ENCODE data around the gene SCOC.

SCOC gene

DNA sequence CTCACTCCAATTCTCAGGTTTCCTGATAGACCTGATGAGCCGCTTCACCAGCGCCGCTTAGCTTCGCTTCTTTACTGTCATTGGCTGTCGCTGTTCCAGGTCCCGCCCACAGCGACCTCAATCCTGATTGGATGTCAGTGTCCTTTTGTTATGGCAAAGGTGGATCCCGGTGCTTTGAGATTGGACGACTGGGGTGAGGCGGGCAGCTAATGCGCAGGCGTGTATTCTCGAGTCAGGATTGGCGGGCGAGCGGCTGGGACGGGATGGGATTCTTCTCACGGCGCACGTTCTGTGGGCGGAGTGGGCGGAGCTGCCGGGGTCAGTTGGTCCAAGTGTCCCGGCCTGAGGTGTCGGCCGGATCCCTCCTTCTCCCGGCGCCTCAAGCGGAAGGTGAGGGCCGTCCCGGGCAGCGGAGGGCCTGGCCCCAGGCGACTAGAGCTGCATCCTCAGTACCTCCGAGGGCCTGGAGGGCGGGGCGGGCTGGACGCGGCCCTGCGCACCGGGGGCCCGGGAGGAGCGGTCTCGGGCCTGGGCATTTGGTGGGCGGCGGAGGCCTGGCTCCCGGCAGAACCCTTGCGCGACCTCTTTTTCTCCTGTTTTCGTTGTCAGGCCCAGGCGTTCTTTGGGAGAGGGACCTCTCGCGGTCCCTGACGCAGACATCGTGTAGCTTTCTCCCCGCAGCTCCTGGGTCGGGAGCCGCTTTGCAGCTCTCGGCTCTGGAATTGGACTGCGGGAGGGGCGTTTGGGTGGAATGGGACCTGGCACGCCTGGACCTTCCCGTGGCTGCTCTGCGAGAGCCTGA lies at the start of gene SCOC:
SCOC (plus strand) TSS at position 319 of the 802 bp plus-strand sequence. CDS start 5,525 bp downstream, outside the sequence.
- TF ChIP-seq, protein P1, sequence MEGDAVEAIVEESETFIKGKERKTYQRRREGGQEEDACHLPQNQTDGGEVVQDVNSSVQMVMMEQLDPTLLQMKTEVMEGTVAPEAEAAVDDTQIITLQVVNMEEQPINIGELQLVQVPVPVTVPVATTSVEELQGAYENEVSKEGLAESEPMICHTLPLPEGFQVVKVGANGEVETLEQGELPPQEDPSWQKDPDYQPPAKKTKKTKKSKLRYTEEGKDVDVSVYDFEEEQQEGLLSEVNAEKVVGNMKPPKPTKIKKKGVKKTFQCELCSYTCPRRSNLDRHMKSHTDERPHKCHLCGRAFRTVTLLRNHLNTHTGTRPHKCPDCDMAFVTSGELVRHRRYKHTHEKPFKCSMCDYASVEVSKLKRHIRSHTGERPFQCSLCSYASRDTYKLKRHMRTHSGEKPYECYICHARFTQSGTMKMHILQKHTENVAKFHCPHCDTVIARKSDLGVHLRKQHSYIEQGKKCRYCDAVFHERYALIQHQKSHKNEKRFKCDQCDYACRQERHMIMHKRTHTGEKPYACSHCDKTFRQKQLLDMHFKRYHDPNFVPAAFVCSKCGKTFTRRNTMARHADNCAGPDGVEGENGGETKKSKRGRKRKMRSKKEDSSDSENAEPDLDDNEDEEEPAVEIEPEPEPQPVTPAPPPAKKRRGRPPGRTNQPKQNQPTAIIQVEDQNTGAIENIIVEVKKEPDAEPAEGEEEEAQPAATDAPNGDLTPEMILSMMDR (IDR thresholded peaks at IDR 0.05; ENCODE audit: insufficient read depth, low read length, missing control alignments) = no peak
- ChIA-PET POLR2A (interaction anchor here (0.9 to 1.5 kb wide), 6 partner anchors 9 to 565 kb away, joined by 3 to 4 read pairs (median 3); partner anchors contain the start of genes ELMOD2 and TBC1D9), CTCF (interaction anchor here (0.6 to 4.2 kb wide), 5 partner anchors 9 to 648 kb away, joined by 3 to 38 read pairs (median 3); no protein-coding TSS in a partner anchor)
- peak; percentile 91 for DNase-seq (ENCODE audit: low read depth, low spot score)
- peak within 1 kb of the TSS; percentile 76 for H3K4me3 ChIP-seq (ENCODE audit: low read depth, low read length)

- no peak overlapping the region for H3K4me3 ChIP-seq (ENCODE audit: low read depth, low read length)
- TF ChIP-seq, protein P1 (IDR thresholded peaks at IDR 0.05; ENCODE audit: insufficient read depth, low read length, missing control alignments) = peak; percentile 68
- CTCF ChIA-PET = interaction anchor here (0.6 to 6.0 kb wide), 27 partner anchors 9 to 671 kb away, joined by 3 to 40 read pairs (median 4); no protein-coding TSS in a partner anchor
- POLR2A ChIA-PET = interaction anchor here (0.5 kb wide), 1 partner anchor 163 kb away, joined by 3 read pairs; no protein-coding TSS in a partner anchor
- DNase-seq (ENCODE audit: low read depth, low spot score) = no peak
These were observed 47.0 kb upstream of the SCOC start for GRCh38 chr4:140326395-140326993.

DNA sequence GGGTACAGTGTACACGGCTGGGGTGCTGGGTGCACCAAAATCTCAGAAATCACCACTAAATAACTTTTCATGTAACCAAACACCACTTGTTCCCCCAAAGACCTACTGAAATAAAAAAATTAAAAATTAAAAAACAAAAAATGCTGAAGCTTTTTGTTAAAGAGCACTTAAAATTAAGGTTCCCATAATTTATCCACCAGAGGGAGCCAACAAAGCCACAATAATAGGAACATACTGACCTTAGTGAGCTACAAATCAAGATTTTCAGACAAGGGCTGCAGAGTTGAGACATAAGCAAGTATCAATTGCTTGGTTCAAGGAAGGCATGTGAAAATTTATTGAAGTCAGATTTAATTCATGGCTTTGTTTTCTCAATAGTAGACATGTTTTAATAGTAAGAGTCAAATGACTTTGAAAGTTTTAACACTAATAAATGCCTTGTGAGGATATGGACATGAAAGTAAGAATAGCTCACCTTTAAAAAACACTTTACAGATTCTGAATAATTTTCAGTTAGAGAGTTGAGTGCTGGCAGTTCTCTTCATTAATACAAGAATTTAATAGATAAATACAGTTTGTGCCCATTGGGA lies 43.0 kb upstream of the SCOC start:
- no peak for DNase-seq (ENCODE audit: low read depth, low spot score)
- ChIA-PET POLR2A (no interaction called here), CTCF (interaction anchor here (0.6 to 6.0 kb wide), 41 partner anchors 9 to 1284 kb away, joined by 3 to 57 read pairs (median 4); no protein-coding TSS in a partner anchor)

GRCh38 chr4:140331245-140331644 lies 42.2 kb upstream of the SCOC start:
- H3K4me3 ChIP-seq (ENCODE audit: low read depth, low read length) = no peak overlapping the region
- POLR2A ChIA-PET = no interaction called here
- no peak for DNase-seq (ENCODE audit: low read depth, low spot score)
- CTCF ChIA-PET = interaction anchor here (0.9 to 6.0 kb wide), 18 partner anchors 9 to 597 kb away, joined by 3 to 57 read pairs (median 6); no protein-coding TSS in a partner anchor
- TF ChIP-seq, protein P1 (IDR thresholded peaks at IDR 0.05; ENCODE audit: insufficient read depth, low read length, missing control alignments) = no peak

More for the DNA sequence above, 43.0 kb upstream of the SCOC start:
- no peak overlapping the region for H3K4me3 ChIP-seq (ENCODE audit: low read depth, low read length)
- TF ChIP-seq, protein P1 (IDR thresholded peaks at IDR 0.05; ENCODE audit: insufficient read depth, low read length, missing control alignments) = no peak

DNA sequence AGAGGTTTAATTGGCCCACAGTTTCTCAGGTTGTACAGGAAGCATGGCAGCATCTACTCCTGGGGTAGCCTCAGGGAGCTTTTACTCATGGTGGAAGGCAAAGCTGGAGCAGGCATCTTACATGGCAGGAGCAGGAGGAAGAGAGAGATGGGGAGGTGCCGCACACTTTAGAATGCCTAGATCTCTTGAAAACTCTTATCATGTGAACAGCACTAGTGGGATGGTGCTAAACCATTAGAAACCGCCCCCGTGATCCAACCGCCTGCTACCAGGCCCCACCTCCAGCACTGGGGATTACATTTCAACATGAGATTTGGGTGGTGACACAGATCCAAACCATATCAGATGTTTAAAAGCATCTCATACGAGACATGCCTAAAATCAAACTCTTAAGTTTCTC lies 41.6 kb upstream of the SCOC start:
- ChIA-PET CTCF (interaction anchor here (0.9 to 4.1 kb wide), 6 partner anchors 11 to 597 kb away, joined by 3 to 30 read pairs (median 5); no protein-coding TSS in a partner anchor), POLR2A (no interaction called here)
- TF ChIP-seq, protein P1 (IDR thresholded peaks at IDR 0.05; ENCODE audit: insufficient read depth, low read length, missing control alignments) = no peak

More for the DNA sequence above, 41.6 kb upstream of the SCOC start:
- H3K4me3 ChIP-seq (ENCODE audit: low read depth, low read length) = no peak overlapping the region
- no peak for DNase-seq (ENCODE audit: low read depth, low spot score)
